HL-60 (cell line): ENCODE results near the gene PIR.

ENCODE experiments used
- DNase-seq, 2 experiments: peaks; one replicate each; pipeline ENCODE4 v3.0.0-alpha.2; 2010 to 2020; ENCODE audit warnings: low read depth in 1 of 2, low spot score in 1 of 2
- H3K27ac ChIP-seq: fragments of 250-450 bp; sonication (Bioruptor Pico); replicated peaks from 2 replicates; pipeline ENCODE4 v1.5.1; 2020; ENCODE audit warnings: mild to moderate bottlenecking, moderate library complexity
- H3K27me3 ChIP-seq: fragments of 250-450 bp; sonication (Bioruptor Pico); 2 replicates; pipeline ENCODE4 v1.5.1; 2021; ENCODE audit warnings: mild to moderate bottlenecking, moderate library complexity; ENCODE audit not compliant: insufficient read depth, poor library complexity, severe bottlenecking
- H3K4me3 ChIP-seq: replicated peaks from 2 replicates; pipeline ENCODE4 v1.5.1; 2011; ENCODE audit warnings: mild to moderate bottlenecking, control low read depth, low read length; ENCODE audit not compliant: insufficient read depth
- CTCF ChIP-seq: IDR thresholded peaks from one replicate; pipeline ENCODE4 v1.5.1; 2011; ENCODE audit warnings: low read length, control low read depth, inconsistent platforms; ENCODE audit not compliant: insufficient read depth
- GABPA ChIP-seq: IDR thresholded peaks from 2 replicates; pipeline ENCODE4 v1.6.1; 2012; ENCODE audit warnings: low read depth
- POLR2AphosphoS5 ChIP-seq: IDR thresholded peaks from 2 replicates; pipeline ENCODE4 v1.6.1; 2012; ENCODE audit warnings: low read depth
- SPI1 ChIP-seq: IDR thresholded peaks from 2 replicates; pipeline ENCODE4 v1.6.1; 2012; ENCODE audit warnings: low read depth, mild to moderate bottlenecking, borderline replicate concordance
- long read RNA-seq: library from polyadenylated mRNA; unstranded; transcript quantifications from one replicate; pipeline ENCODE4 v2.0.0, GENCODE V29; 2020
- TF ChIP-seq, protein P1 (sequence below): IDR thresholded peaks from 2 replicates; pipeline ENCODE4 v1.6.1; 2012; ENCODE audit warnings: low read depth; ENCODE audit not compliant: insufficient replicate concordance

The PIR gene
- long read RNA-seq, transcript PIR-201 (10 exons, 1,282 nt) = major isoform, 8 of 12 reads
- long read RNA-seq, partial matches to known transcripts = 0 of 12 reads
- long read RNA-seq, other reads (novel, unspliced or antisense) = 2 of 12 reads

GRCh38 chrX:15493118-15493962 is at the start of gene PIR:
Gene PIR, minus strand, starts transcription at chrX:15493333. Its CDS starts 2,076 bp downstream, at chrX:15491257.
- H3K27me3 ChIP-seq = peaks cover 2% of the 10 kb centered on the region
- no peak within 1 kb of the TSS for H3K27ac ChIP-seq
- DNase-seq = peak in 1 of 2 experiments; percentile 67
- TF ChIP-seq, protein P1, sequence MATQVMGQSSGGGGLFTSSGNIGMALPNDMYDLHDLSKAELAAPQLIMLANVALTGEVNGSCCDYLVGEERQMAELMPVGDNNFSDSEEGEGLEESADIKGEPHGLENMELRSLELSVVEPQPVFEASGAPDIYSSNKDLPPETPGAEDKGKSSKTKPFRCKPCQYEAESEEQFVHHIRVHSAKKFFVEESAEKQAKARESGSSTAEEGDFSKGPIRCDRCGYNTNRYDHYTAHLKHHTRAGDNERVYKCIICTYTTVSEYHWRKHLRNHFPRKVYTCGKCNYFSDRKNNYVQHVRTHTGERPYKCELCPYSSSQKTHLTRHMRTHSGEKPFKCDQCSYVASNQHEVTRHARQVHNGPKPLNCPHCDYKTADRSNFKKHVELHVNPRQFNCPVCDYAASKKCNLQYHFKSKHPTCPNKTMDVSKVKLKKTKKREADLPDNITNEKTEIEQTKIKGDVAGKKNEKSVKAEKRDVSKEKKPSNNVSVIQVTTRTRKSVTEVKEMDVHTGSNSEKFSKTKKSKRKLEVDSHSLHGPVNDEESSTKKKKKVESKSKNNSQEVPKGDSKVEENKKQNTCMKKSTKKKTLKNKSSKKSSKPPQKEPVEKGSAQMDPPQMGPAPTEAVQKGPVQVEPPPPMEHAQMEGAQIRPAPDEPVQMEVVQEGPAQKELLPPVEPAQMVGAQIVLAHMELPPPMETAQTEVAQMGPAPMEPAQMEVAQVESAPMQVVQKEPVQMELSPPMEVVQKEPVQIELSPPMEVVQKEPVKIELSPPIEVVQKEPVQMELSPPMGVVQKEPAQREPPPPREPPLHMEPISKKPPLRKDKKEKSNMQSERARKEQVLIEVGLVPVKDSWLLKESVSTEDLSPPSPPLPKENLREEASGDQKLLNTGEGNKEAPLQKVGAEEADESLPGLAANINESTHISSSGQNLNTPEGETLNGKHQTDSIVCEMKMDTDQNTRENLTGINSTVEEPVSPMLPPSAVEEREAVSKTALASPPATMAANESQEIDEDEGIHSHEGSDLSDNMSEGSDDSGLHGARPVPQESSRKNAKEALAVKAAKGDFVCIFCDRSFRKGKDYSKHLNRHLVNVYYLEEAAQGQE = no peak
- TF ChIP-seq POLR2AphosphoS5 = no peak
- TF ChIP-seq SPI1 = no peak
- TF ChIP-seq GABPA = no peak
- no peak for TF ChIP-seq CTCF
- peak within 1 kb of the TSS; percentile 43 for H3K4me3 ChIP-seq

- no peak overlapping the region for H3K27ac ChIP-seq
- no peak for TF ChIP-seq GABPA
- no peak for TF ChIP-seq CTCF
- TF ChIP-seq POLR2AphosphoS5 = no peak
- TF ChIP-seq, protein P1 = no peak
- no peak for TF ChIP-seq SPI1
- no peak overlapping the region for H3K4me3 ChIP-seq
- peaks cover 3% of the 10 kb centered on the region for H3K27me3 ChIP-seq
- no peak for DNase-seq
Observed at GRCh38 chrX:15530318-15530717, 37.2 kb upstream of the PIR start.

GRCh38 chrX:15529165-15529564 is 36.0 kb upstream of the PIR start:
- Histone ChIP-seq H3K27ac (no peak overlapping the region), H3K4me3 (no peak overlapping the region), H3K27me3 (peaks cover 6% of the 10 kb centered on the region)
- no peak for DNase-seq
- TF ChIP-seq SPI1 (no peak), CTCF (no peak), GABPA (no peak), POLR2AphosphoS5 (no peak)
- TF ChIP-seq, protein P1 = no peak
